GM12875 (cell line): ENCODE data around the gene OGDHL.

Experiments
- H3K4me3 ChIP-seq: one replicate; pipeline ENCODE4 v1.5.1; 2011; ENCODE audit warnings: low read depth, low read length, control low read depth
- TF ChIP-seq, protein P1 (sequence below): IDR thresholded peaks from 2 replicates; pipeline ENCODE4 v1.5.1; 2011; ENCODE audit warnings: low read depth, mild to moderate bottlenecking, control low read depth, inconsistent platforms, low read length, moderate library complexity, borderline replicate concordance; ENCODE audit not compliant: insufficient read depth

Gene OGDHL

DNA sequence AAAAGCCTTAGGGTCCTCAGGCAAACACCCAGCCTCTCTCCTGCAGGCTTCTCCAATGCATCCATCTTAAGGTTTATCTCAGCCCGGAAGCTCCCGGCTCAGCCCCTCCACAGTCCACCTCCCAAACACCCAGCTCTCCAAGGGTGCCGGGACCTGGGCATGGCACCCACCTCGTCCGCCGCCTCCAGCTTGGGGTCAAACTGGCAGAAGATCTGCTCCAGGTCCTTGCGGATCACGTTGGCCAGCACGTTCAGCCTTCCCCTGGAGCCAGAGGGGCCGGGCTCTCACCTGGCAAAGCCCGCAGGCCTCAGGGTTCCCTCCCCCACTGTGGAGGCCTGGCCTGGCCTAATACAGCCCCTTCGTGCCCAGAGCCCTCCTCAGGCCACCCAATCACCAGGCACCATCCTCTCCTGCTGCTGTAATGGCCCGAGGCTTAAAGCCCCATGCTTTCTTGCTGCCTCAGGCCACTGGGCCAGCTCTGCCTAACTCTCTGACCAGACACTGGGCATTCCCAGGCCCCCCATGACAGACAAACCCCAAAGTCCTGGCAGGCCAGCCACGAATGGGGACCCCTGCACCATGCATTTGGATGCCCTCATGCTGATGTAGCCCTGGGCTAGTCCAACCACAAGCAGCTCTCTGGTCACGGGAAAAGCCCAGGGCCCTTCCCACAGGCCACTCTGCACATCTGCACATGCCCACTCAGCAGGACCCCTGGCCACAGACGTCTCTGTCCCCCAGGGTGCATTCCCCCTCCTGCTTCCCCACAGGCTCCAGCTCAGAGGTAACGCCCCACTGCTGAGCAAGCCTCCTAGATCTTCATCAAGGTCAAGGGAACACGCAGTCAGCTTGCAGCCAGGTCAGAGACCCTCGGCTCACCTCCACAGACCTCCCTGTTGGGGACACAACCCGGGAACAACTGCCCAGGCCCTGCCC is 12.3 kb downstream of the OGDHL start:
- TF ChIP-seq, protein P1, sequence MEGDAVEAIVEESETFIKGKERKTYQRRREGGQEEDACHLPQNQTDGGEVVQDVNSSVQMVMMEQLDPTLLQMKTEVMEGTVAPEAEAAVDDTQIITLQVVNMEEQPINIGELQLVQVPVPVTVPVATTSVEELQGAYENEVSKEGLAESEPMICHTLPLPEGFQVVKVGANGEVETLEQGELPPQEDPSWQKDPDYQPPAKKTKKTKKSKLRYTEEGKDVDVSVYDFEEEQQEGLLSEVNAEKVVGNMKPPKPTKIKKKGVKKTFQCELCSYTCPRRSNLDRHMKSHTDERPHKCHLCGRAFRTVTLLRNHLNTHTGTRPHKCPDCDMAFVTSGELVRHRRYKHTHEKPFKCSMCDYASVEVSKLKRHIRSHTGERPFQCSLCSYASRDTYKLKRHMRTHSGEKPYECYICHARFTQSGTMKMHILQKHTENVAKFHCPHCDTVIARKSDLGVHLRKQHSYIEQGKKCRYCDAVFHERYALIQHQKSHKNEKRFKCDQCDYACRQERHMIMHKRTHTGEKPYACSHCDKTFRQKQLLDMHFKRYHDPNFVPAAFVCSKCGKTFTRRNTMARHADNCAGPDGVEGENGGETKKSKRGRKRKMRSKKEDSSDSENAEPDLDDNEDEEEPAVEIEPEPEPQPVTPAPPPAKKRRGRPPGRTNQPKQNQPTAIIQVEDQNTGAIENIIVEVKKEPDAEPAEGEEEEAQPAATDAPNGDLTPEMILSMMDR, result no peak

DNA sequence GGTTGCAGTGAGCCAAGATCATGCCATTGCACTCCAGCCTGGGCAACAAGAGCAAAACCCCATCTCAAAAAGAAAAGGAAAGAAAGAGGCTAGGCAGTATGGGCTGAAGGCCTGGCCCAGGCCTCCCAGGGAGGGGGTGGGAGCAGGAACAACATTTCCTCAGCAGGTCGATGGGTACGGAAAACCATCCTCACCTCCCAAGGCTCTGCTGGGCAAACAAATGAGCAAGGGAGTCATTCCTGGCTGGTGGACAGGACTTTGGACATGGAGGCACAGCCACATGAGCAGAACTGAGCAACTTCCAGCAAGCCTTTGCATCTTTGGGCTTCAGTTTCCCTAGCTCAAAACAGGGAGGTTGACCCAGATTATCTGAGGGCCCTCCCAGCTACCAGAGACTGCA is 13.0 kb downstream of the OGDHL start:
- no peak overlapping the region for H3K4me3 ChIP-seq
- TF ChIP-seq, protein P1, result no peak

More for the DNA sequence above, 12.3 kb downstream of the OGDHL start:
- H3K4me3 ChIP-seq, result no peak overlapping the region

DNA sequence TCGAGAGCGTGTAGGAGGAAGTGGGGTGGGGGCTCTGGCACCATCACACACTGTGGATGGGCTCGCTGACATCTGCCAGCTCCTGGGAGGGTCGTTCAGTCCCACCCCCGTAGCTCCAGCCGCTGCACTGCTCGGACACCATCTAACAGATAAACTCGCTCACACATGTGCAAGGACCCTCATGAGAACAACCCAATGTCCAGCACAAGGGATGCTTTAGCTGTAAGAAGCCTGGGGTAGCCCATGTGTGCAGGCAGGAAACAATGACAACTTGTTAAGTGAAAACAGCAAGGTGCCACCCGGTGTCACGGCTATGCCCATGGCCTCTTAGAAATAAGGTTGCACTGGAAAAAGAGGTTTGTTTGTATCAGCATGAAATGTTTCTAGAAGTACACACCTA is 14.1 kb downstream of the OGDHL start:
- TF ChIP-seq, protein P1, result no peak
- H3K4me3 ChIP-seq, result no peak overlapping the region

DNA sequence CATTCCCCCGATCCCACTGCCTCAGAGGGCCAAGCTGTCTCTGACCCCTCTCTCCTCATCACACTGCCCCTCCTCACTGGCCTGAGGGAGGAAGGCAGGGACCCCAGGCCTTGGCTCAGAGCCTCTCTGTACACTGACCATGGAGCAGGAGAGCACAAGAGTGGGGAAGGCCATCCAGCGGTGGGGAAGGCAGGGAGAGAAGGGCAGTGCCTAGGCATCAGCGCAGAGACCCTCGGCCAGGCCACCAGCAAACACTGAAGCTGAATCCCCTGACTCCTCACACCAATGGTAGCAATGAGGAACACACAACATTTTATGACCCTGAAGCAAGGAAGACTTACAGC is 14.8 kb downstream of the OGDHL start:
- TF ChIP-seq, protein P1, result no peak
- H3K4me3 ChIP-seq, result no peak overlapping the region

DNA sequence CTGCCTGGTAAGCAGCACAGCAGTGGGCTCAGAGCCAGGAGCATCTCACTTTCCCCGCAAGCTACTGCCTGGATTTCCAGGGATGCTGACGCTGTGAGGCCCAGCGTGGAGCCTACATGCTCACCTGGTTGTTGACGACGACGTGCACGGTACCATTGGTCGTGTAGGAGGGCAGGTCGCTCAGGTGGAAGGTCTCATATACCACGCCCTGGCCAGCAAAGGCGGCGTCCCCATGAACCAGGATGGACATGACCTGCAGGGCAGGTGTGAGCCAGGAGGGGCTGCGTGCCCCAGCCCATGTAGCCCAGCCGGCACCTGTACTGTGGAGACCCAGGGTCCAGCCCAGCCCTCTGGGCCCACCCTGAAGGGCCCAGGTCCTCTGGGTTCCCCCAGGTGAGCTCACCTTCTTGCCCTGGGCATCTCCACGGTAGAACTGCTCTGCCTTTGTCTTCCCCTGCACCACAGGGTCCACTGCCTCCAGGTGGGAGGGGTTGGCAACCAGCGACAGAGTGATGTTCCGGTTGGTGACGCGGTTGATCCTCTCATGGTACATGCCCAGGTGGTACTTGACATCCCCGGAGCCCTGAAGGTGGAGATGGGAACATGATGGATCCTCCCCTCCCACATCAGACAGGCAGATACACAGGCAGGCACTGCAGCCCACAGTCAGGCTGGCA is 15.4 kb downstream of the OGDHL start:
- TF ChIP-seq, protein P1, result no peak
- H3K4me3 ChIP-seq, result no peak overlapping the region

DNA sequence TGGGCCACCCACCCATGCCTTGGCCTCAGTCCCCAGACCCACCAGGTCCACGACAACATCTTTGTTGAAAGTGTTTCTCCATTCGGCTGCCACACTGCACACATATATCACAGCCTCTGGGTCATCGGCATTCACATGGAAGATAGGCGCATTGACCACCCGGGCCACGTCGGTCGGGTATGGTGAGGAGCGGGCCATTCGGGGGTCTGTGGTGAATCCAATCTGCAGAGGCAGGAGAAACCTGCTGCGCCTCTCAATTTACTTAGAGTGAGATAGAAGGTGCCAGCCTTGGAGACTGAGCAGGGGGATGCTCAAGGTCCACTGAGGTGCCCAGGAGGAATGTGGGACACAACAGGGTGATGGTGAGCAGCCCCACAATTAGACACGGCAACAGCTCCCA is 16.4 kb downstream of the OGDHL start:
- TF ChIP-seq, protein P1, result no peak
- H3K4me3 ChIP-seq, result no peak overlapping the region
